OCI-M1 (cell line): Measurements from ENCODE around the gene CLEC16A.

Source experiments
- DNase-seq: peaks from one replicate; lab custom pipeline; 2025; lab: John Stamatoyannopoulos, UW

Gene CLEC16A

GRCh38 chr16:11017499-11017898 lies 73.1 kb downstream of the CLEC16A start:
- no peak for DNase-seq

- no peak for DNase-seq
Measured at GRCh38 chr16:11020388-11020787, 76.0 kb downstream of the CLEC16A start.

- peak; percentile 4 for DNase-seq
Measured at GRCh38 chr16:11020792-11021551, 76.6 kb downstream of the CLEC16A start.

GRCh38 chr16:11022002-11022401 lies 77.6 kb downstream of the CLEC16A start:
- no peak for DNase-seq

- no peak for DNase-seq
Measured at GRCh38 chr16:11023262-11024039, 79.1 kb downstream of the CLEC16A start.

GRCh38 chr16:11024333-11025053 lies 80.1 kb downstream of the CLEC16A start:
- no peak for DNase-seq

- DNase-seq = no peak
Measured at GRCh38 chr16:11025120-11025531, 80.8 kb downstream of the CLEC16A start.

- no peak for DNase-seq
Measured at GRCh38 chr16:11029948-11030347, 85.6 kb downstream of the CLEC16A start.

- DNase-seq = no peak
Measured at GRCh38 chr16:11030990-11031510, 86.7 kb downstream of the CLEC16A start.

- DNase-seq = no peak
Measured at GRCh38 chr16:11032000-11032921, 87.9 kb downstream of the CLEC16A start.

- no peak for DNase-seq
Measured at GRCh38 chr16:11032922-11033291, 88.5 kb downstream of the CLEC16A start.

GRCh38 chr16:11033629-11034420 lies 89.5 kb downstream of the CLEC16A start:
- DNase-seq = no peak

GRCh38 chr16:11034481-11034931 lies 90.1 kb downstream of the CLEC16A start:
- no peak for DNase-seq

GRCh38 chr16:11035096-11035495 lies 90.7 kb downstream of the CLEC16A start:
- DNase-seq = no peak

GRCh38 chr16:11036040-11036439 lies 91.7 kb downstream of the CLEC16A start:
- no peak for DNase-seq

- DNase-seq = no peak
Measured at GRCh38 chr16:11036868-11037410, 92.6 kb downstream of the CLEC16A start.

- DNase-seq = no peak
Measured at GRCh38 chr16:11038305-11038704, 93.9 kb downstream of the CLEC16A start.

- no peak for DNase-seq
Measured at GRCh38 chr16:11038777-11039176, 94.4 kb downstream of the CLEC16A start.

GRCh38 chr16:11039726-11040125 lies 95.4 kb downstream of the CLEC16A start:
- no peak for DNase-seq

- no peak for DNase-seq
Measured at GRCh38 chr16:11042191-11042590, 97.8 kb downstream of the CLEC16A start.
